Body of pancreas (tissue), 4 donors: ENCODE data around the gene SPRED3. TPM values are rescaled to one million over a fixed set of nuclear protein-coding genes. Genes with fewer than 3 reads are reported as not detected.

Experiments used
- ATAC-seq: fragments of 150-250 bp; one replicate; pipeline ENCODE4 v1.9.1; 2016
- DNase-seq, 4 donors: peaks; one replicate each; pipeline ENCODE4 v3.0.0-alpha.2; 2019
- H3K27ac ChIP-seq, 4 donors: fragments of 200-600 bp; sonication (generic); 1 replicate in 3 of 4; 2 replicates in 1 of 4; pipeline versions ENCODE4 v1.5.1 to v1.6.1; 2016 to 2019; ENCODE audit warnings: mild to moderate bottlenecking in 1 of 4, mixed read lengths in 1 of 4, moderate library complexity in 1 of 4
- H3K27me3 ChIP-seq, 2 donors: fragments of 200-600 bp; sonication (generic); one replicate each; pipeline ENCODE4 v1.6.0; 2016; ENCODE audit warnings: mild to moderate bottlenecking in 1 of 2
- H3K36me3 ChIP-seq, 2 donors: fragments of 200-600 bp; sonication (generic); replicated peaks in 1 of 2; 2 replicates each; pipeline ENCODE4 v1.5.1; 2016; ENCODE audit warnings: low read depth in 2 of 2; ENCODE audit not compliant: insufficient read depth in 1 of 2
- H3K4me1 ChIP-seq: fragments of 200-600 bp; sonication (generic); one replicate; pipeline ENCODE4 v1.6.0; 2016
- H3K4me3 ChIP-seq, 2 donors: fragments of 200-600 bp; sonication (generic); 1 replicate in 1 of 2; 2 replicates in 1 of 2; pipeline ENCODE4 v1.5.1; 2016 to 2019
- H3K9me3 ChIP-seq, 3 donors: fragments of 200-600 bp; sonication (generic); 1 replicate in 2 of 3; 2 replicates in 1 of 3; pipeline ENCODE4 v1.5.1; 2016
- CTCF ChIP-seq, 7 experiments: fragments of 450-650 bp in 4 of 7; fragments of 200-600 bp in 3 of 7; sonication (generic) in 3 of 7; IDR thresholded peaks; one replicate each; pipeline ENCODE4 v1.5.1; 2016 to 2019; ENCODE audit warnings: antibody characterized with exemption in 7 of 7
- POLR2A ChIP-seq, 3 donors: fragments of 450-650 bp; IDR thresholded peaks; one replicate each; pipeline ENCODE4 v1.6.1; 2016; ENCODE audit warnings: antibody characterized with exemption in 3 of 3, mild to moderate bottlenecking in 2 of 3
- WGBS, 2 donors: methylation state at CpG; one replicate each; pipeline ENCODE4 v1.1.5; 2017; 5-methylcytosine and 5-hydroxymethylcytosine counted together
- intact Hi-C: fragments of 100-400 bp; cut with DNase I; formaldehyde crosslinking; loops from one replicate; pipeline ENCODE4 v1.15.1; 2023
- total RNA-seq, 2 donors: library from RNA; depleted of rRNA; stranded (reverse); fragments of >200 nt; gene quantifications; one replicate each; pipeline ENCODE4 v1.1.0, GENCODE V29; 2016

SPRED3 gene
- total RNA-seq, 2 donors from 2014 or later, result under 0.01 to 0.52 TPM

DNA sequence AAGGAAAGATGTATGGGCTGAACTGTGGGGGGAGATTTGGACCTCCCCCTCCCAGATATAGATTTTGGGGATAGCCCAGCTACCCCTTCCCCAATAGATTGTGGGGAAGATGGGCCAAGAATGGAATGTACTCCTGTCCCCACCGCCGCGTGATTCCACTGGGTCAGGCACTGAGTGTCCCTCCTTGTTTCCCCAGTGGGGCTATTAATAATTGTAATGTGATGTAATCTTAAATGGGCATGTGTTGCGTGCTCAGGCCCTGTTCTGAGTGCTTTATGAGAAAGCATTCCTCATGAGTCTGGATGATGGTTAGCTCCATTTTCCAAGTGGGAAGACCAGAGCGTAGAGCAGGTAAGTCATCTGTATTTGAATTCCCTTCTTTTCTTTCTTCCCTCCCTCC, 12.7 kb upstream of the SPRED3 start:
- TF ChIP-seq CTCF (IDR thresholded peaks at IDR 0.05) (no peak), POLR2A (IDR thresholded peaks at IDR 0.05) (no peak)
- intact Hi-C loops, result no loop called here
- Histone ChIP-seq H3K27me3 (no peaks in the 10 kb centered on the region), H3K4me1 (peaks cover 24% of the 10 kb centered on the region), H3K27ac (no peak overlapping the region), H3K4me3 (peak overlapping the region in 1 of 2 donors; percentile 75), H3K36me3 (peaks cover 0 to 12% of the 10 kb centered on the region in 2 donors), H3K9me3 (no peaks in the 10 kb centered on the region)
- 57 to 85% methylated on average over 5 of the region's 5 CpGs for WGBS, 2 donors
- ATAC-seq, result no peak
- DNase-seq, result no peak

- WGBS, 2 donors, result 90% methylated on average over 3 of the region's 3 CpGs
- Histone ChIP-seq H3K4me1 (peaks cover 24% of the 10 kb centered on the region), H3K27me3 (no peaks in the 10 kb centered on the region), H3K27ac (no peak overlapping the region), H3K9me3 (no peaks in the 10 kb centered on the region), H3K36me3 (peaks cover 2 to 20% of the 10 kb centered on the region in 2 donors), H3K4me3 (no peak overlapping the region)
- intact Hi-C loops, result no loop called here
- ATAC-seq (no peak), DNase-seq (no peak)
- TF ChIP-seq POLR2A (IDR thresholded peaks at IDR 0.05) (no peak), CTCF (IDR thresholded peaks at IDR 0.05) (no peak)
Observed at GRCh38 chr19:38376576-38376975, 11.9 kb upstream of the SPRED3 start.

DNA sequence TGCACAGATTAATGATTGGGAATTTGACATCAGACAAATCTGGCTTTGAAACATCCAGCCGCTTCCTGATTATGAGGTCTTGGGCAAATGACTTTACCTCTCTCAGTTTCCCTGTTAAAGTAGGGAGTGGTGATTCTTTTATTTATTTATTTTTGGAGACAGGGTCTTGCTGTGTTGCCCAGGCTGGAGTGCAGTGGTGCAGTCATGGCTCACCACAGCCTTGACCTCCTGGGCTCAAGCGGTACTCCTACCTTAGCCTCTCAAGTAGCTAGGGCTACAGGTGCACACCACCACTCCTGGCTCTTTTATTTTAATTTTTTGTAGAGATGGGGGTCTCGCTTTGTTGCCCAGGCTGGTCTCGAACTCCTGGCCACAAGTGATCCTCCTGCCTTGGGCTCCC, 11.4 kb upstream of the SPRED3 start:
- WGBS, 2 donors, result 97 to 100% methylated on average over 4 of the region's 4 CpGs
- peaks cover 6 to 24% of the 10 kb centered on the region in 2 donors for H3K36me3 ChIP-seq
- intact Hi-C loops, result no loop called here
- H3K4me3 ChIP-seq, result no peak overlapping the region
- TF ChIP-seq POLR2A (IDR thresholded peaks at IDR 0.05), result no peak
- no peak for TF ChIP-seq CTCF (IDR thresholded peaks at IDR 0.05)
- ATAC-seq (no peak), DNase-seq (no peak)
- H3K4me1 ChIP-seq, result peaks cover 24% of the 10 kb centered on the region
- no peak overlapping the region for H3K27ac ChIP-seq
- no peaks in the 10 kb centered on the region for H3K9me3 ChIP-seq
- no peaks in the 10 kb centered on the region for H3K27me3 ChIP-seq

DNA sequence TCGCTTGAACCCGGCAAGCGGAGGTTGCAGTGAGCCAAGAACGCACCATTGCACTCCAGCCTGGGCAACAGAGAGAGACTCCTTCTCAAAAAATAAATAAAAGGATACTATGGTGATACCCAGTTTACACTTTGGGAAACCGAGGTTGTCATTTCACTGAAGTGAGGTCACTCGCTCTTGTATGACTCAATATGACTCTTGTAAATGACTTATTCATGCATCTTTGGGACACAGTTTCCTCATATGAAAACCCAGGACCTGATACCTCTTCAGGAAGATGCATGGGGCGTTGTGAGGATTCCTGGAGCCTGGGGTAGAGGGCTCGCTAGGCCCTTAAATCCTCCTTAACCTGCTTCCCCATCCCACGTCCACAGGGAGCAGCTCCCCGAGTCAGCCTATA, 9.6 kb upstream of the SPRED3 start:
- Histone ChIP-seq H3K36me3 (peaks cover 12 to 34% of the 10 kb centered on the region in 2 donors), H3K4me3 (no peak overlapping the region), H3K27ac (no peak overlapping the region), H3K4me1 (peaks cover 22% of the 10 kb centered on the region), H3K9me3 (no peaks in the 10 kb centered on the region), H3K27me3 (no peaks in the 10 kb centered on the region)
- 88 to 90% methylated on average over 10 of the region's 10 CpGs for WGBS, 2 donors
- no peak for TF ChIP-seq CTCF (IDR thresholded peaks at IDR 0.05)
- no peak for TF ChIP-seq POLR2A (IDR thresholded peaks at IDR 0.05)
- ATAC-seq (no peak), DNase-seq (no peak)
- intact Hi-C loops, result no loop called here

DNA sequence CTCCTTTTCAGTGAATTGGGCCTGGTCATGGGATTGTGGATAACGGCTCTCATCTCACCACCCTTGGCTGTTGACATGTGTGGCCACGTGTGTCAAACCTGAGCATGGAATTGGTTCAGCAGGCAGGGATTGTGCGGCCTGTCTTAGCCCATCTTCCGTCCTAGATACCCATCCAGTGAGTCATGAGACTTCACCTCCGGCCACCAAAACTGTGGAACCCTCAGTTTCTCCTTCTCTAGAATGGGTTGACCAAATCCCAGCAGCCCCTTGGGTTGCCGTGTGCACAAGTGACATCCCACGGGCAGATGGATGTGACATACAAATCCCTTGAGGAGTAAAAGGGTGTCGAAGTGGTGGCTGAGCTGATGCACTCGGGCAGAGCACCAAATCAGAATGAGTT, 7.4 kb upstream of the SPRED3 start:
- no peak for TF ChIP-seq CTCF (IDR thresholded peaks at IDR 0.05)
- TF ChIP-seq POLR2A (IDR thresholded peaks at IDR 0.05), result no peak
- peaks cover 8% of the 10 kb centered on the region for H3K4me1 ChIP-seq
- H3K4me3 ChIP-seq, result no peak overlapping the region
- H3K36me3 ChIP-seq, result peaks cover 12 to 34% of the 10 kb centered on the region in 2 donors
- DNase-seq, result no peak
- no peaks in the 10 kb centered on the region for H3K27me3 ChIP-seq
- intact Hi-C loops, result no loop called here
- ATAC-seq, result no peak
- WGBS, 2 donors, result 97% methylated on average over 9 of the region's 9 CpGs
- H3K27ac ChIP-seq, result no peak overlapping the region
- H3K9me3 ChIP-seq, result no peaks in the 10 kb centered on the region
